GM12891 (cell line): Measurements from ENCODE around the gene PRXL2B.
A peak's percentile ranks its signal among the peaks of the same experiment; 100 is the strongest.

Experiments used
- PAX5 ChIP-seq: IDR thresholded peaks from 2 replicates; pipeline ENCODE4 v1.6.1; 2011; ENCODE audit warnings: low read length, moderate library complexity, mild to moderate bottlenecking; ENCODE audit not compliant: insufficient read depth, severe bottlenecking
- POLR2A ChIP-seq: IDR thresholded peaks from 2 replicates; pipeline ENCODE4 v1.6.1; 2011; ENCODE audit warnings: low read depth, low read length, control low read depth
- POLR2AphosphoS5 ChIP-seq: IDR thresholded peaks from 2 replicates; pipeline ENCODE4 v1.6.1; 2011; ENCODE audit warnings: low read depth, low read length, control low read depth
- POU2F2 ChIP-seq: IDR thresholded peaks from 2 replicates; pipeline ENCODE4 v1.6.1; 2011; ENCODE audit warnings: low read depth, mild to moderate bottlenecking, control low read depth, low read length, moderate library complexity
- SPI1 ChIP-seq: IDR thresholded peaks from 2 replicates; pipeline ENCODE4 v1.6.1; 2011; ENCODE audit warnings: low read depth, low read length, control low read depth
- TAF1 ChIP-seq: IDR thresholded peaks from 2 replicates; pipeline ENCODE4 v1.6.1; 2011; ENCODE audit warnings: low read depth, low read length, control low read depth

DNA sequence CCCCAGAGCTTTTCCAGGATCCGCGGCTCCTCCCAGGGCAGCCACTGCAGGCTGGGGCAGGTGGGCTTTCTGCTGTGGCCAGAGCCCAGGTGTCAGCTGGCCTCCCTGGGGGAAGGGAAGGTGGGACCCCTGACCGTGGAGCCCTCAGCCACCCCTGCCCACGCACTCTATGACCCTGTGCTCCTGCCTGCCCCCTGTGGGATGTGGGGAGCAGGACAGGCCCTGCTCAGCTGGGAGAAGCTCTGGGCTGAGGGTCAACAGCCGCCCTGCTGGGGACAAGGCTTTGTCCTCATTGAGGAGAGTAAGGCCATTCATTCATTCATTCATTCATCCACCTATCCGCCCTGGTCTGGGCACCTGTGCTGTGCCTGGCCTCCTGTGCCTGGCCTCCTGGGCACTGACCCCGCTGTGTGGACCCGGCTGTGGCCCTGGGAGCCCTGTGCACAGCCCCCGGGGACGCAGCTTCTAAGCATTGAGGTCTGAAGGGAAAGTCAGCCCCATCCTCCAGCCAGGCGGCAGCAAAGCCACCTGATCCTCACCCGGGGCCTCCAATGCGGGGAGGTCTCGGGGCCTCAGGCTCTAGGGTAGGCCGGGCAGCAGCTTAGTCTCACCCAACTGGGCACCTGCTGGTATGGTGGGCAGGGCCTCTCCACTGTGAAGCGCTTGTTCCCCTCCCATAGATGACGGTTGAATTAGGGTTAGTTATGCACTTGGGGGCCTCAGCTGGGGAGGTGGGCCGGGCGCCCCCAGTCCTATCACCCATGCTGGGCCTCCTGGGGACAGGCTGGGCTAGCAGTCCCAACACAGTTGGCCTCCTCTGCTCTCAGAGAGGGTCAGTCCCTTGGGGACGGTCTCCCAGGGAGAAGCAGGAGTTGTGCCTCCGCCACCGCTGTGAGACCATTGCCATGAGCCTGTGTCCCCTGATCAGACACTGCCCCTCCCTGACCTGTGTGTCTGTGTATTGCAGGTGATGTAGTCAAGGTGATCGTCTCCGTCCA lies 24.4 kb upstream of the PRXL2B start:
- TF ChIP-seq SPI1: no peak
- TF ChIP-seq POLR2AphosphoS5: no peak
- TF ChIP-seq POLR2A: peak; percentile 37; the same call in 1 of the 2 replicates
- TF ChIP-seq POU2F2: no peak
- TF ChIP-seq TAF1: no peak
- TF ChIP-seq PAX5: no peak
